T-helper 17 cell (primary cell): ENCODE measurements around the gene TROAP. TPM values are rescaled to one million over a fixed set of nuclear protein-coding genes. Genes with fewer than 3 reads are reported as not detected.

Source experiments
- ATAC-seq: fragments of 150-1000 bp; cut with Tn5 transposase; 2 replicates; pipeline ENCODE4 v1.10.0; 2021; ENCODE audit warnings: mild to moderate bottlenecking, moderate library complexity
- DNase-seq, 3 donors: peaks; one replicate each; pipeline versions ENCODE4 v3.0.0 to v3.0.0-alpha.2; 2020 to 2021
- H3K9me3 ChIP-seq: one replicate; pipeline ENCODE4 v1.7.0; 2013; ENCODE audit warnings: low read length, mild to moderate bottlenecking; ENCODE audit not compliant: control insufficient read depth, poor library complexity, severe bottlenecking
- H3K27ac Mint-ChIP-seq: one replicate; pipeline ENCODE4 v1.8.0; 2022; ENCODE audit warnings: mild to moderate bottlenecking, moderate library complexity, mixed read lengths
- H3K27me3 Mint-ChIP-seq: one replicate; pipeline ENCODE4 v1.8.0; 2022; ENCODE audit warnings: mixed read lengths
- H3K36me3 Mint-ChIP-seq: one replicate; pipeline ENCODE4 v1.8.0; 2022; ENCODE audit warnings: low read depth, mixed read lengths
- H3K4me1 Mint-ChIP-seq: one replicate; pipeline ENCODE4 v1.8.0; 2022; ENCODE audit warnings: mild to moderate bottlenecking, mixed read lengths
- H3K4me3 Mint-ChIP-seq: one replicate; pipeline ENCODE4 v1.8.0; 2022; ENCODE audit warnings: mild to moderate bottlenecking, moderate library complexity, mixed read lengths
- total RNA-seq, 4 donors: library from RNA in 2 of 4; stranded (reverse) in 2 of 4; gene quantifications; one replicate each; pipeline ENCODE4 v1.2.3 and lab custom pipeline; 2022 to 2026

The TROAP gene
- total RNA-seq, 2 donors from 2014 or later = 0.55 TPM; not detected in 1

DNA sequence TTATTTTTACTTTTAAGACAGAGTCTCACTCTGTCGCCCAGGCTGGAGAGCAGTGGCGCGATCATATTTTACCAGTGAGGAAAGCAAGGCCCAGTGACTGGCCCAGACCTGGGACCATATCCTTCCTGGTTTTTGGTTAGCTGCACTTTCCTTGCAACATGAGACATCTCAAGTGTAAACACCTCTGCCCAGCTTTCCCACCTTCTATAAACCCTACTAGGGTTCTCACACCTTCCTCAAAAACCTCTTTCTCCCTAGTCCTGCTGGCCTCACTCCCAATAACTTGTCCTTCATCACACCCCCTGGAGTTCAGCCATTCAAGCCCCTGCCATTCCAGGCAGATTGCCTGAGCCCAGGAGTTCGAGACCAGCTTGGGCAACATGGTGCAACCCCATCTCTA lies 38.4 kb upstream of the TROAP start:
- Mint-ChIP-seq H3K27ac (no peak overlapping the region), H3K4me3 (no peak overlapping the region), H3K36me3 (peaks cover 2% of the 10 kb centered on the region), H3K27me3 (peaks cover 53% of the 10 kb centered on the region), H3K4me1 (peaks cover 7% of the 10 kb centered on the region)
- H3K9me3 ChIP-seq = no peaks in the 10 kb centered on the region
- ATAC-seq (no peak), DNase-seq (no peak)

DNA sequence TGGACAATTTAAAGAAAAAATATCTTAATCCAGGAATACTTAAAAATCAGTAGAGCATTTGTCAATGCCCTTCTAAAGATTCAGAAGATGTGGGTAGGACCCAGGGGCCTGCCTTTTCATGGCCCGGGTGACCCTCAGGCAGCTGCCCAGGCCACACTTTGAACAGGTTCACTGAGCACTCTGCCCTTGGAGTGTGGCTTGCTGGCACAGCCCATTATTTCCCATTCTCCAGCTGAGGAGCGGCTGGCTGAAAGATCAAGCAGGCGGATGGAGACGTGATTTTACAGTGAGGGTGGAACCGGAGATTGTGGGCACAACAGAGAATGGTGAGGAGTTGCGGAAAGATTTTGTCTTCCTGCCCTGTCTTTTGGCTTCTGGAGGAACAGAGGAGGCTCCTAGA lies 35.2 kb upstream of the TROAP start:
- no peak for DNase-seq
- H3K4me3 Mint-ChIP-seq = peak overlapping the region; percentile 52
- peaks cover 2% of the 10 kb centered on the region for H3K36me3 Mint-ChIP-seq
- peaks cover 49% of the 10 kb centered on the region for H3K27me3 Mint-ChIP-seq
- no peak for ATAC-seq
- no peaks in the 10 kb centered on the region for H3K9me3 ChIP-seq
- H3K4me1 Mint-ChIP-seq = peaks cover 7% of the 10 kb centered on the region
- no peak overlapping the region for H3K27ac Mint-ChIP-seq

DNA sequence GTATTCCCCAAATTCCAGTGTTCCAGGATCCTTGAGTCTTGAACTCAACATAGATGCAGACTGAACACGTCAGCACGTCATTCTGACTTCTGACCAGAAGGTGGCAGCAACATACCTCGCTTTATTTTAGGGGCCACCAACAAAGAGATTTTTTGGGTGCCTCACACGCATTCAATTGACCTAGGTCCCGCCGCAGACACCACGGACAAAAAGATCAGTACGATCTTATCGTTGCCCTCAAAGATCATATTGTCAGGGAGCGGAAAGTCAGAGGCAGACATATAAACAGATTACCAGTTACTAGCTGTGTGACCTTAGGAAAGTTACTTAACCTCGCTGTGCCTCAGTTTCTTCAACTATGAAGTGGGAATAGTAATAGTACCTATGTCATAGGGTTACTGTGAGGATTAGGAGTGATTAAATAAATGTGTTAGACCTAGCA lies 34.6 kb upstream of the TROAP start:
- Mint-ChIP-seq H3K36me3 (peaks cover 2% of the 10 kb centered on the region), H3K4me1 (peaks cover 7% of the 10 kb centered on the region), H3K27ac (no peak overlapping the region), H3K27me3 (peaks cover 49% of the 10 kb centered on the region), H3K4me3 (no peak overlapping the region)
- ATAC-seq (peak; percentile 82), DNase-seq (peak; percentile 39 to 68 (median 54))
- no peaks in the 10 kb centered on the region for H3K9me3 ChIP-seq

- Mint-ChIP-seq H3K36me3 (peaks cover 2% of the 10 kb centered on the region), H3K27ac (no peak overlapping the region), H3K27me3 (peaks cover 45% of the 10 kb centered on the region), H3K4me1 (peaks cover 7% of the 10 kb centered on the region), H3K4me3 (no peak overlapping the region)
- DNase-seq (no peak), ATAC-seq (no peak)
- no peaks in the 10 kb centered on the region for H3K9me3 ChIP-seq
These were observed 34.0 kb upstream of the TROAP start for GRCh38 chr12:49288922-49289555.

- no peak overlapping the region for H3K27ac Mint-ChIP-seq
- peaks cover 43% of the 10 kb centered on the region for H3K27me3 Mint-ChIP-seq
These were observed 30.4 kb upstream of the TROAP start for GRCh38 chr12:49292729-49293055.

GRCh38 chr12:49293056-49293956 lies 29.7 kb upstream of the TROAP start:
- Mint-ChIP-seq H3K27me3 (peaks cover 43% of the 10 kb centered on the region), H3K4me3 (no peak overlapping the region), H3K4me1 (peaks cover 10% of the 10 kb centered on the region), H3K27ac (no peak overlapping the region), H3K36me3 (no peaks in the 10 kb centered on the region)
- DNase-seq = no peak
- ATAC-seq = no peak
- no peaks in the 10 kb centered on the region for H3K9me3 ChIP-seq

More at GRCh38 chr12:49292729-49293055, 30.4 kb upstream of the TROAP start:
- no peak for ATAC-seq
- no peaks in the 10 kb centered on the region for H3K36me3 Mint-ChIP-seq
- H3K4me1 Mint-ChIP-seq = peaks cover 12% of the 10 kb centered on the region
- no peak overlapping the region for H3K4me3 Mint-ChIP-seq
- no peaks in the 10 kb centered on the region for H3K9me3 ChIP-seq
- DNase-seq = no peak

- Mint-ChIP-seq H3K27ac (no peak overlapping the region), H3K36me3 (peaks cover 3% of the 10 kb centered on the region), H3K4me1 (peaks cover 7% of the 10 kb centered on the region), H3K4me3 (no peak overlapping the region), H3K27me3 (peaks cover 43% of the 10 kb centered on the region)
- H3K9me3 ChIP-seq = no peaks in the 10 kb centered on the region
- ATAC-seq (no peak), DNase-seq (no peak)
These were observed 28.8 kb upstream of the TROAP start for GRCh38 chr12:49294086-49294803.

- no peak overlapping the region for H3K27ac Mint-ChIP-seq
- no peak for ATAC-seq
- H3K9me3 ChIP-seq = no peaks in the 10 kb centered on the region
- no peak overlapping the region for H3K4me3 Mint-ChIP-seq
- no peak for DNase-seq
- H3K36me3 Mint-ChIP-seq = peaks cover 3% of the 10 kb centered on the region
- peaks cover 43% of the 10 kb centered on the region for H3K27me3 Mint-ChIP-seq
- H3K4me1 Mint-ChIP-seq = peaks cover 7% of the 10 kb centered on the region
These were observed 28.3 kb upstream of the TROAP start for GRCh38 chr12:49294804-49295081.

DNA sequence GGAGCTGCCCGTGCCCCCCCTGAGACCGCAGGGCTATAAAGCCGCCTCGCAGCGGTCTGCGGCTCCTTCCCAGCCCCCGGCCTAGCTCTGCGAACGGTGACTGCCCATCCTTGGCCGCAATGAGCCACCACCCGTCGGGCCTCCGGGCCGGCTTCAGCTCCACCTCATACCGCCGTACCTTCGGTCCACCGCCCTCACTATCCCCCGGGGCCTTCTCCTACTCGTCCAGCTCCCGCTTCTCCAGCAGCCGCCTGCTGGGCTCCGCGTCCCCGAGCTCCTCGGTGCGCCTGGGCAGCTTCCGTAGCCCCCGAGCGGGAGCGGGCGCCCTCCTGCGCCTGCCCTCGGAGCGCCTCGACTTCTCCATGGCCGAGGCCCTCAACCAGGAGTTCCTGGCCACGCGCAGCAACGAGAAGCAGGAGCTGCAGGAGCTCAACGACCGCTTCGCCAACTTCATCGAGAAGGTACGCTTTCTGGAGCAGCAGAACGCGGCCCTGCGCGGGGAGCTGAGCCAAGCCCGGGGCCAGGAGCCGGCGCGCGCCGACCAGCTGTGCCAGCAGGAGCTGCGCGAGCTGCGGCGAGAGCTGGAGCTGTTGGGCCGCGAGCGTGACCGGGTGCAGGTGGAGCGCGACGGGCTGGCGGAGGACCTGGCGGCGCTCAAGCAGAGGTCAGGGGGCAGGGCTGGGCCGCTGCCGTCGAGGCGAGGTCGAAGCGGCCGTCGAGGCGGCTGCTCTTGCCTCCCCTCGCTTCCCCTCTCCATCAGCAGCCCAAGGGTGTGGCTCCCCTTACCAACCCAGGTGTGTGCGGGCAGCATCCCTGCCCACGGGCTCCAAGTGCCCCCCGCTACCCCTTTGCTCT lies 27.7 kb upstream of the TROAP start, which contains the start of gene PRPH:
PRPH (plus strand) TSS at position 66 of the 855 bp plus-strand sequence; CDS start at position 120, 54 bp downstream.
- ATAC-seq (no peak), DNase-seq (no peak)
- Mint-ChIP-seq H3K27ac (no peak within 1 kb of the TSS), H3K36me3 (peaks cover 3% of the 10 kb centered on the region), H3K27me3 (peaks cover 43% of the 10 kb centered on the region), H3K4me1 (peaks cover 7% of the 10 kb centered on the region), H3K4me3 (peak within 1 kb of the TSS; percentile 3)
- no peaks in the 10 kb centered on the region for H3K9me3 ChIP-seq

DNA sequence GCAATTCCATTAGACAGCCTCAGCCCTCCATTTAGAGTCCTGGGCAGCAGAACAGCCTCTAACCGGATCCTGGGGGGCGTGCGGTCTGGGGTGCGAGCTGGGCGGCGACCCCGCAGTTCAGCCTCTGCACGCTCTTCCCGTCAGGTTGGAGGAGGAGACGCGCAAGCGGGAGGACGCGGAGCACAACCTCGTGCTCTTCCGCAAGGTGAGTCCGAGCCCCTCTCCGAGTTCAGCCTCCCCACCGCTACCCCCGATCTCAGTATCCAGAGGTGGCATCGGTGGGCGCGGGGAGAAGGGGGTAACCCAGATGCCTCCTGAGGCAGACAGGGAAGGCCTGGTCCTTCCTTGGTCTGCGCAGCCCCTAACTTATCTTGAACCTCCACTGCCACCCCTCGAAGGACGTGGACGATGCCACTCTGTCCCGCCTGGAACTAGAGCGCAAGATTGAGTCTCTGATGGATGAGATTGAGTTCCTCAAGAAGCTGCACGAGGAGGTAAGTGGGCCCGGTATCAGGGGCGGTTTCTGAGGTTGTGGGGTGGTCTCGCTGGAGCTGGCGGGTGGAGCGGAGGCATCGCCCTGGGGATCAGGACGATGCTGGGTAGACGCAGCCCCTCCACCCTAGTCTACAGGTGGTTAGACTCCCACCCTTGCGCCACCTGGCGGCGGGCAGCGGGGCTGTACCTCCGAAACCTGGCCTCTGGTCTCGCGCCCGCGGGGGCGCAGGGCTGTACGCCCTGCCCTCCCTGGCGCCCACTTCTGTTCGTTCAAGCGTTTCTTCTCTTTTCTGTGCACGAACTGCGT lies 26.8 kb upstream of the TROAP start:
- DNase-seq (peak; percentile 50 to 61 (median 60)), ATAC-seq (peak; percentile 85)
- peaks cover 3% of the 10 kb centered on the region for H3K36me3 Mint-ChIP-seq
- no peaks in the 10 kb centered on the region for H3K9me3 ChIP-seq
- peaks cover 7% of the 10 kb centered on the region for H3K4me1 Mint-ChIP-seq
- peak overlapping the region; percentile 84 for H3K4me3 Mint-ChIP-seq
- peaks cover 40% of the 10 kb centered on the region for H3K27me3 Mint-ChIP-seq
- no peak overlapping the region for H3K27ac Mint-ChIP-seq

- H3K4me1 Mint-ChIP-seq = peaks cover 10% of the 10 kb centered on the region
- ATAC-seq (peak; percentile 73), DNase-seq (no peak)
- peak overlapping the region; percentile 84 for H3K4me3 Mint-ChIP-seq
- no peaks in the 10 kb centered on the region for H3K9me3 ChIP-seq
- H3K27me3 Mint-ChIP-seq = peaks cover 32% of the 10 kb centered on the region
- H3K27ac Mint-ChIP-seq = no peak overlapping the region
- peaks cover 5% of the 10 kb centered on the region for H3K36me3 Mint-ChIP-seq
These were observed 26.0 kb upstream of the TROAP start for GRCh38 chr12:49296836-49297694.
